ENCODE measurements around the gene CERS4.
"Not testable (repeated sequence)": the region's sequence is repeated elsewhere in the genome, so short reads cannot be mapped to it uniquely, and the experiment has no call there.

Gene CERS4

GRCh38 chr19:8244442-8244841, 35.3 kb downstream of the CERS4 start:
- no peak for DNase-seq

- no peak for DNase-seq
Observed at GRCh38 chr19:8245869-8246835, 37.0 kb downstream of the CERS4 start.

GRCh38 chr19:8247129-8247890, 38.1 kb downstream of the CERS4 start:
- DNase-seq = not testable (repeated sequence)

- no peak for DNase-seq
Observed at GRCh38 chr19:8248348-8249328, 39.5 kb downstream of the CERS4 start.

GRCh38 chr19:8250596-8250995, 41.4 kb downstream of the CERS4 start:
- DNase-seq = no peak

GRCh38 chr19:8251025-8251472, 41.9 kb downstream of the CERS4 start:
- no peak for DNase-seq

GRCh38 chr19:8252922-8253589, 43.9 kb downstream of the CERS4 start:
- DNase-seq = peak; percentile 86

GRCh38 chr19:8253678-8254077, 44.5 kb downstream of the CERS4 start:
- DNase-seq = no peak

GRCh38 chr19:8254286-8255001, 45.3 kb downstream of the CERS4 start:
- DNase-seq = no peak

- no peak for DNase-seq
Observed at GRCh38 chr19:8255426-8256125, 46.4 kb downstream of the CERS4 start.

- DNase-seq = no peak
Observed at GRCh38 chr19:8256276-8257051, 47.3 kb downstream of the CERS4 start.

- no peak for DNase-seq
Observed at GRCh38 chr19:8257052-8257443, 47.9 kb downstream of the CERS4 start.

GRCh38 chr19:8259142-8259921, 50.2 kb downstream of the CERS4 start:
- DNase-seq = no peak

- DNase-seq = no peak
Observed at GRCh38 chr19:8259922-8260247, 50.7 kb downstream of the CERS4 start.

- DNase-seq = no peak
Observed at GRCh38 chr19:8261347-8261746, 52.2 kb downstream of the CERS4 start.

GRCh38 chr19:8261881-8262280, 52.7 kb downstream of the CERS4 start:
- DNase-seq = no peak

- no peak for DNase-seq
Observed at GRCh38 chr19:8262431-8262830, 53.3 kb downstream of the CERS4 start.

GRCh38 chr19:8264248-8264647, 55.1 kb downstream of the CERS4 start:
- DNase-seq = not testable (repeated sequence)

GRCh38 chr19:8265872-8266271, 56.7 kb downstream of the CERS4 start:
- no peak for DNase-seq

Measured in stimulated activated CD4-positive, alpha-beta T cell treated with anti-CD3 and anti-CD28 coated beads, Interleukin-4, amount 100 ng/mL, for 24 hours (primary cell).